Vagina (tissue), 2 donors: ENCODE results near the gene GAN.

Source experiments
- POLR2A ChIP-seq, 2 donors: fragments of 450-650 bp; IDR thresholded peaks; one replicate each; pipeline ENCODE4 v1.6.1; 2017; ENCODE audit warnings: antibody characterized with exemption in 2 of 2, mild to moderate bottlenecking in 2 of 2, moderate library complexity in 2 of 2
- TF ChIP-seq, protein P1 (sequence below), 3 experiments: fragments of 450-650 bp in 2 of 3; fragments of 200-600 bp in 1 of 3; sonication (generic) in 1 of 3; IDR thresholded peaks; one replicate each; pipeline ENCODE4 v1.5.1; 2017 to 2019; ENCODE audit warnings: antibody characterized with exemption in 3 of 3, mild to moderate bottlenecking in 2 of 3, moderate library complexity in 2 of 3

DNA sequence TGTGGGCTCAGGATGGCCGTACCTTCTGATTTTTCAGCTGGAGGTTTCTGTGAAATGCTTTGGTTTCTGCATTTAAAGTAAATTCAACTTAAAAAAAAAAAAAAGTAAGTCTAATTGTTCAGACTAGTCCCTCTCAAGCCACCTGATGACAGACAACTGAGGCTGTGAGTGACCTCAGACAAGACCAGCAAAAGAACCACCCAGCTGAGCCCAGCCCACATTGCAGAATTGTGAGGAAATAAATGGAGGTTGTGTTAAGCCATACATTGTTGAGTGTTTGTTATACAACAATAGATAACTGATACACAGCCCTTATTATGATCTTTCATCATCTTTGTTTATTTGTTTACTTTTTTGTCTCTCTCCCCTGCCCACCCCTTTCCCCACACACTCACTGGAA lies 85.1 kb downstream of the GAN start:
- TF ChIP-seq, protein P1, sequence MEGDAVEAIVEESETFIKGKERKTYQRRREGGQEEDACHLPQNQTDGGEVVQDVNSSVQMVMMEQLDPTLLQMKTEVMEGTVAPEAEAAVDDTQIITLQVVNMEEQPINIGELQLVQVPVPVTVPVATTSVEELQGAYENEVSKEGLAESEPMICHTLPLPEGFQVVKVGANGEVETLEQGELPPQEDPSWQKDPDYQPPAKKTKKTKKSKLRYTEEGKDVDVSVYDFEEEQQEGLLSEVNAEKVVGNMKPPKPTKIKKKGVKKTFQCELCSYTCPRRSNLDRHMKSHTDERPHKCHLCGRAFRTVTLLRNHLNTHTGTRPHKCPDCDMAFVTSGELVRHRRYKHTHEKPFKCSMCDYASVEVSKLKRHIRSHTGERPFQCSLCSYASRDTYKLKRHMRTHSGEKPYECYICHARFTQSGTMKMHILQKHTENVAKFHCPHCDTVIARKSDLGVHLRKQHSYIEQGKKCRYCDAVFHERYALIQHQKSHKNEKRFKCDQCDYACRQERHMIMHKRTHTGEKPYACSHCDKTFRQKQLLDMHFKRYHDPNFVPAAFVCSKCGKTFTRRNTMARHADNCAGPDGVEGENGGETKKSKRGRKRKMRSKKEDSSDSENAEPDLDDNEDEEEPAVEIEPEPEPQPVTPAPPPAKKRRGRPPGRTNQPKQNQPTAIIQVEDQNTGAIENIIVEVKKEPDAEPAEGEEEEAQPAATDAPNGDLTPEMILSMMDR (IDR thresholded peaks at IDR 0.05), result no peak
- TF ChIP-seq POLR2A (IDR thresholded peaks at IDR 0.05), result no peak
